HepG2 (cell line): ENCODE data around the gene COL9A3. TPM values are rescaled to one million over a fixed set of nuclear protein-coding genes. Genes with fewer than 3 reads are reported as not detected.

ENCODE experiments used
- BORCS8-MEF2B ChIP-seq: sonication (generic); formaldehyde crosslinking; IDR thresholded peaks from 2 replicates; pipeline ENCODE4 v1.8.0; 2022; ENCODE audit warnings: mild to moderate bottlenecking, missing genetic modification reagents
- CC2D1A ChIP-seq: sonication (generic); formaldehyde crosslinking; IDR thresholded peaks from 2 replicates; pipeline ENCODE4 v1.8.1; 2023; ENCODE audit warnings: mild to moderate bottlenecking, missing genetic modification reagents
- DR1 ChIP-seq: sonication (generic); formaldehyde crosslinking; IDR thresholded peaks from 2 replicates; pipeline ENCODE4 v1.8.0; 2021; ENCODE audit warnings: mild to moderate bottlenecking, missing genetic modification reagents, inconsistent platforms
- FOXA3 ChIP-seq: IDR thresholded peaks from 2 replicates; pipeline ENCODE4 v1.6.1; 2016; ENCODE audit warnings: missing genetic modification reagents, missing compliant biosample characterization
- GPN1 ChIP-seq: sonication (generic); formaldehyde crosslinking; IDR thresholded peaks from 2 replicates; pipeline ENCODE4 v1.5.1; 2020; ENCODE audit warnings: missing genetic modification reagents, borderline replicate concordance
- MEIS2 ChIP-seq: sonication (generic); formaldehyde crosslinking; IDR thresholded peaks from 2 replicates; pipeline ENCODE4 v1.9.0; 2021; ENCODE audit warnings: mild to moderate bottlenecking, missing genetic modification reagents
- NFYB ChIP-seq: sonication (generic); formaldehyde crosslinking; IDR thresholded peaks from 2 replicates; pipeline ENCODE4 v1.4.0; 2020; ENCODE audit warnings: missing genetic modification reagents
- PAWR ChIP-seq: sonication (generic); formaldehyde crosslinking; IDR thresholded peaks from 2 replicates; pipeline ENCODE4 v1.4.0; 2020; ENCODE audit warnings: missing genetic modification reagents, mild to moderate bottlenecking, borderline replicate concordance
- SALL1 ChIP-seq: sonication (generic); formaldehyde crosslinking; IDR thresholded peaks from 2 replicates; pipeline ENCODE4 v1.8.0; 2022; ENCODE audit warnings: mild to moderate bottlenecking, missing genetic modification reagents
- SMYD3 ChIP-seq: sonication (generic); formaldehyde crosslinking; IDR thresholded peaks from 2 replicates; pipeline ENCODE4 v1.8.1; 2023; ENCODE audit warnings: mild to moderate bottlenecking, missing genetic modification reagents
- SRSF1 ChIP-seq: fragments of 200-400 bp; formaldehyde crosslinking; optimal IDR thresholded peaks from 2 replicates; pipeline ENCODE3; 2017; ENCODE audit warnings: mild to moderate bottlenecking, low read depth, low read length, moderate library complexity
- SSRP1 ChIP-seq: IDR thresholded peaks from 2 replicates; pipeline ENCODE4 v1.6.1; 2016; ENCODE audit warnings: control low read depth
- U2AF1 ChIP-seq: fragments of 200-400 bp; formaldehyde crosslinking; optimal IDR thresholded peaks from 2 replicates; pipeline ENCODE3; 2017; ENCODE audit warnings: mild to moderate bottlenecking, low read depth, low read length
- YEATS4 ChIP-seq: sonication (generic); formaldehyde crosslinking; IDR thresholded peaks from 2 replicates; pipeline ENCODE4 v1.4.0; 2020; ENCODE audit warnings: missing genetic modification reagents, borderline replicate concordance
- ZFP90 ChIP-seq: sonication (generic); formaldehyde crosslinking; IDR thresholded peaks from 2 replicates; pipeline ENCODE4 v1.8.0; 2022; ENCODE audit warnings: missing genetic modification reagents, mild to moderate bottlenecking, inconsistent platforms, borderline replicate concordance
- ZNF34 ChIP-seq: sonication (generic); formaldehyde crosslinking; IDR thresholded peaks from 2 replicates; pipeline ENCODE4 v1.4.0; 2020; ENCODE audit warnings: mild to moderate bottlenecking, missing genetic modification reagents, borderline replicate concordance
- ZNF614 ChIP-seq: IDR thresholded peaks from 2 replicates; pipeline ENCODE4 v1.6.1; 2018; ENCODE audit warnings: missing biosample characterization, missing genetic modification reagents, inconsistent platforms, borderline replicate concordance
- ZNF644 ChIP-seq: IDR thresholded peaks from 2 replicates; pipeline ENCODE4 v1.6.1; 2016; ENCODE audit warnings: low read depth
- ZNF75D ChIP-seq: sonication (generic); formaldehyde crosslinking; IDR thresholded peaks from 2 replicates; pipeline ENCODE4 v1.8.1; 2023; ENCODE audit warnings: missing genetic modification reagents, mild to moderate bottlenecking, borderline replicate concordance
- ZNF768 ChIP-seq: sonication (generic); formaldehyde crosslinking; IDR thresholded peaks from 2 replicates; pipeline ENCODE4 v1.4.0; 2020; ENCODE audit warnings: missing genetic modification reagents
- polyA plus RNA-seq, 8 experiments: library from polyadenylated mRNA; depleted of rRNA in 3 of 8; stranded (reverse) in 7 of 8; unstranded in 1 of 8; fragments of >200 nt; fragmentation: Illumina TruSeq in 4 of 8; extraction: Trizol in 4 of 8; gene quantifications; 2 replicates each; pipeline versions ENCODE4 v1.2.1 to v1.2.3, GENCODE V29; 2011 to 2016; ENCODE audit warnings: low read depth in 4 of 8, missing spikeins in 1 of 8, mixed read lengths in 1 of 8; ENCODE audit not compliant: insufficient read depth in 1 of 8
- total RNA-seq, 5 experiments: library from RNA; depleted of rRNA; stranded (reverse); fragments of >200 nt; fragmentation: Illumina TruSeq; extraction: Trizol; gene quantifications; 2 replicates each; pipeline ENCODE4 v1.2.3, GENCODE V29; 2016; ENCODE audit warnings: low read depth in 1 of 5
- TF ChIP-seq, protein P1 (sequence below): conservative IDR thresholded peaks from 2 replicates; pipeline ENCODE4 v1.6.1; 2018; ENCODE audit warnings: missing genetic modification reagents
- TF ChIP-seq, protein P2 (sequence below), 2 experiments: sonication (generic) in 1 of 2; formaldehyde crosslinking in 1 of 2; IDR thresholded peaks; 2 replicates each; pipeline versions ENCODE4 v1.4.0 to v1.6.1; 2018 to 2020; ENCODE audit warnings: missing genetic modification reagents in 2 of 2, borderline replicate concordance in 1 of 2, low read depth in 1 of 2, mild to moderate bottlenecking in 1 of 2, missing biosample characterization in 1 of 2
- TF ChIP-seq, protein P3 (sequence below): sonication (generic); formaldehyde crosslinking; conservative IDR thresholded peaks from 2 replicates; pipeline ENCODE4 v1.4.0; 2020; ENCODE audit warnings: mild to moderate bottlenecking, missing genetic modification reagents, moderate library complexity

The COL9A3 gene
- total and polyA plus RNA-seq, 2 of the 13 experiments (the other 11 are each of a cell fraction or from before 2014, with no cell fraction given) = 155 to 204 TPM

DNA sequence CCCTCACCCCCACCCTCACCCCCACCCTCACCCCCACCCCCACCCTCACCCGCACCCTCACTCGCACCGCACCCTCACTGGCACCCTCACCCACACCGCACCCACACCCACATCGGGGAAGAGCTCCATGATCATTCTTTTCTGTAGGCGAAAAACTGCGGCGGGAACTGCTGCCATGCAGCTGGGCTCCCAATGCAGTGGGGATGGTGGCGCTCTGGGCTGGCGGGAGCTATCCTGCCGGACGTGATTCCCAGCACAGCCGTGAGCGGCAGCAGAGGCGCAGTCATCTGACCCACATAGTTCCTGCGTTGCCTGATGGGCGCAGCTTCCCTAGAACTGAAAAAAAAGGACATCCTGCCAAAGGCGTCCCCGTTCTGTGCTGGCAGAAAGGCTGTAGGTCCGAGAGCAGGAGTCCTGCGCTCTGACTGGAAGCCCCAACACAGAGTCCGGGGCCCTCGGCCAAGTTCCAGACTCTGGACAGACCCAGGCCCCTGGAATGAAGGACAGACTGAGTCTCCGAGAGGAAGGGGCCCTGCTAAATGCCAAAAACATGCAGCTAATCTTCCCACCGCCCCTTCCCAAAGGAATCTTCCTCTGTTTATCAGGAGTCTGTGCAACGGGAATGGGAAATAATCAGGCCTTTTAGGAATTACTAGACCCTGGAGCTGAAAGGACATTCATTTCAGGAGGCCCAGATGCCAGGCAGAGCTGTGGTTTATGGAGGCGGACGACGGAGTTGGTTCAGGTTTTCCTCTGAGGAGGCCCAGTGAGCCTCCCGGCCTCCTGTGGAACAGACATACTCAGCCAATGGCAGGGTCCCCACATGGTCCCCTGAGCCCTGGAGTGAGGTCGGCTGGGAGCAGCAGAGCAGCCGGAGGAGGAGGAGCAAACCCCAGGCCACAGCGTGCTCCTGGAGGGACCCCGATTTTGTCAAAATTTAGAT lies 58.8 kb downstream of the COL9A3 start (continued):
- peak; percentile 40; the same call in 1 of the 2 replicates for TF ChIP-seq YEATS4 (CRISPR knock-in tag)
- no peak for TF ChIP-seq SMYD3
- TF ChIP-seq ZFP90 (CRISPR knock-in tag) = no peak
- TF ChIP-seq, protein P1, sequence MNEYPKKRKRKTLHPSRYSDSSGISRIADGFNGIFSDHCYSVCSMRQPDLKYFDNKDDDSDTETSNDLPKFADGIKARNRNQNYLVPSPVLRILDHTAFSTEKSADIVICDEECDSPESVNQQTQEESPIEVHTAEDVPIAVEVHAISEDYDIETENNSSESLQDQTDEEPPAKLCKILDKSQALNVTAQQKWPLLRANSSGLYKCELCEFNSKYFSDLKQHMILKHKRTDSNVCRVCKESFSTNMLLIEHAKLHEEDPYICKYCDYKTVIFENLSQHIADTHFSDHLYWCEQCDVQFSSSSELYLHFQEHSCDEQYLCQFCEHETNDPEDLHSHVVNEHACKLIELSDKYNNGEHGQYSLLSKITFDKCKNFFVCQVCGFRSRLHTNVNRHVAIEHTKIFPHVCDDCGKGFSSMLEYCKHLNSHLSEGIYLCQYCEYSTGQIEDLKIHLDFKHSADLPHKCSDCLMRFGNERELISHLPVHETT = peak; percentile 68; the same call in 1 of the 2 replicates
- TF ChIP-seq SRSF1 = peak; percentile 74
- TF ChIP-seq ZNF34 (CRISPR knock-in tag) = no peak
- TF ChIP-seq, protein P2, sequence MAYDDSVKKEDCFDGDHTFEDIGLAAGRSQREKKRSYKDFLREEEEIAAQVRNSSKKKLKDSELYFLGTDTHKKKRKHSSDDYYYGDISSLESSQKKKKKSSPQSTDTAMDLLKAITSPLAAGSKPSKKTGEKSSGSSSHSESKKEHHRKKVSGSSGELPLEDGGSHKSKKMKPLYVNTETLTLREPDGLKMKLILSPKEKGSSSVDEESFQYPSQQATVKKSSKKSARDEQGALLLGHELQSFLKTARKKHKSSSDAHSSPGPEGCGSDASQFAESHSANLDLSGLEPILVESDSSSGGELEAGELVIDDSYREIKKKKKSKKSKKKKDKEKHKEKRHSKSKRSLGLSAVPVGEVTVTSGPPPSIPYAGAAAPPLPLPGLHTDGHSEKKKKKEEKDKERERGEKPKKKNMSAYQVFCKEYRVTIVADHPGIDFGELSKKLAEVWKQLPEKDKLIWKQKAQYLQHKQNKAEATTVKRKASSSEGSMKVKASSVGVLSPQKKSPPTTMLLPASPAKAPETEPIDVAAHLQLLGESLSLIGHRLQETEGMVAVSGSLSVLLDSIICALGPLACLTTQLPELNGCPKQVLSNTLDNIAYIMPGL (CRISPR knock-in tag; IDR thresholded peaks at IDR 0.05; ENCODE audit: borderline replicate concordance in 1 of 2, low read depth in 1 of 2) = peak; percentile 79 to 97; a peak in 3 of 4 replicates
- TF ChIP-seq, protein P3, sequence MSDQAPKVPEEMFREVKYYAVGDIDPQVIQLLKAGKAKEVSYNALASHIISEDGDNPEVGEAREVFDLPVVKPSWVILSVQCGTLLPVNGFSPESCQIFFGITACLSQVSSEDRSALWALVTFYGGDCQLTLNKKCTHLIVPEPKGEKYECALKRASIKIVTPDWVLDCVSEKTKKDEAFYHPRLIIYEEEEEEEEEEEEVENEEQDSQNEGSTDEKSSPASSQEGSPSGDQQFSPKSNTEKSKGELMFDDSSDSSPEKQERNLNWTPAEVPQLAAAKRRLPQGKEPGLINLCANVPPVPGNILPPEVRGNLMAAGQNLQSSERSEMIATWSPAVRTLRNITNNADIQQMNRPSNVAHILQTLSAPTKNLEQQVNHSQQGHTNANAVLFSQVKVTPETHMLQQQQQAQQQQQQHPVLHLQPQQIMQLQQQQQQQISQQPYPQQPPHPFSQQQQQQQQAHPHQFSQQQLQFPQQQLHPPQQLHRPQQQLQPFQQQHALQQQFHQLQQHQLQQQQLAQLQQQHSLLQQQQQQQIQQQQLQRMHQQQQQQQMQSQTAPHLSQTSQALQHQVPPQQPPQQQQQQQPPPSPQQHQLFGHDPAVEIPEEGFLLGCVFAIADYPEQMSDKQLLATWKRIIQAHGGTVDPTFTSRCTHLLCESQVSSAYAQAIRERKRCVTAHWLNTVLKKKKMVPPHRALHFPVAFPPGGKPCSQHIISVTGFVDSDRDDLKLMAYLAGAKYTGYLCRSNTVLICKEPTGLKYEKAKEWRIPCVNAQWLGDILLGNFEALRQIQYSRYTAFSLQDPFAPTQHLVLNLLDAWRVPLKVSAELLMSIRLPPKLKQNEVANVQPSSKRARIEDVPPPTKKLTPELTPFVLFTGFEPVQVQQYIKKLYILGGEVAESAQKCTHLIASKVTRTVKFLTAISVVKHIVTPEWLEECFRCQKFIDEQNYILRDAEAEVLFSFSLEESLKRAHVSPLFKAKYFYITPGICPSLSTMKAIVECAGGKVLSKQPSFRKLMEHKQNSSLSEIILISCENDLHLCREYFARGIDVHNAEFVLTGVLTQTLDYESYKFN (CRISPR knock-in tag) = peak; percentile 31
- TF ChIP-seq SALL1 = peak; percentile 66; the same call in 1 of the 2 replicates
- TF ChIP-seq DR1 = no peak
- no peak for TF ChIP-seq ZNF75D
- peak; percentile 77; the same call in 1 of the 2 replicates for TF ChIP-seq ZNF768 (CRISPR knock-in tag)
- no peak for TF ChIP-seq CC2D1A
- TF ChIP-seq MEIS2 (CRISPR knock-in tag) = 0 out of 2 replicates have a peak, but pooled peaks have one; percentile 41
- TF ChIP-seq ZNF614 = peak; percentile 62; the same call in 1 of the 2 replicates
- peak; percentile 79 for TF ChIP-seq ZNF644 (CRISPR knock-in tag)
- no peak; the same call in 1 of the 2 replicates for TF ChIP-seq NFYB
- TF ChIP-seq GPN1 (CRISPR knock-in tag) = no peak
- TF ChIP-seq FOXA3 (CRISPR knock-in tag) = peak; percentile 50
- no peak for TF ChIP-seq BORCS8-MEF2B (CRISPR knock-in tag)
- TF ChIP-seq PAWR (CRISPR knock-in tag) = 0 out of 2 replicates have a peak, but pooled peaks have one; percentile 69
- no peak for TF ChIP-seq SSRP1
- peak; percentile 73 for TF ChIP-seq U2AF1
